ENCODE measurements around the gene MEG3.

MEG3 gene

GRCh38 chr14:100825713-100826331 lies at the start of gene MEG3:
MEG3 (plus strand) TSS chr14:100826118.
- no peak for DNase-seq (ENCODE audit: low spot score)

GRCh38 chr14:100776681-100777365 lies 49.1 kb upstream of the MEG3 start:
- DNase-seq (ENCODE audit: low spot score) = no peak

- no peak for DNase-seq (ENCODE audit: low spot score)
Observed at GRCh38 chr14:100777366-100777817, 48.5 kb upstream of the MEG3 start.

- DNase-seq (ENCODE audit: low spot score) = no peak
Observed at GRCh38 chr14:100777818-100778525, 47.9 kb upstream of the MEG3 start.

- DNase-seq (ENCODE audit: low spot score) = no peak
Observed at GRCh38 chr14:100778526-100778882, 47.4 kb upstream of the MEG3 start.

- no peak for DNase-seq (ENCODE audit: low spot score)
Observed at GRCh38 chr14:100778951-100779690, 46.8 kb upstream of the MEG3 start.

GRCh38 chr14:100779691-100780080 lies 46.2 kb upstream of the MEG3 start:
- DNase-seq (ENCODE audit: low spot score) = no peak

- DNase-seq (ENCODE audit: low spot score) = no peak
Observed at GRCh38 chr14:100780246-100780645, 45.7 kb upstream of the MEG3 start.

- DNase-seq (ENCODE audit: low spot score) = no peak
Observed at GRCh38 chr14:100780646-100781355, 45.1 kb upstream of the MEG3 start.

- DNase-seq (ENCODE audit: low spot score) = no peak
Observed at GRCh38 chr14:100781952-100782351, 44.0 kb upstream of the MEG3 start.

GRCh38 chr14:100782516-100783320 lies 43.2 kb upstream of the MEG3 start:
- no peak for DNase-seq (ENCODE audit: low spot score)

- no peak for DNase-seq (ENCODE audit: low spot score)
Observed at GRCh38 chr14:100783630-100784370, 42.1 kb upstream of the MEG3 start.

GRCh38 chr14:100784523-100785337 lies 41.2 kb upstream of the MEG3 start:
- DNase-seq (ENCODE audit: low spot score) = no peak

GRCh38 chr14:100785338-100785615 lies 40.6 kb upstream of the MEG3 start:
- DNase-seq (ENCODE audit: low spot score) = no peak

- DNase-seq (ENCODE audit: low spot score) = no peak
Observed at GRCh38 chr14:100785626-100786025, 40.3 kb upstream of the MEG3 start.

- no peak for DNase-seq (ENCODE audit: low spot score)
Observed at GRCh38 chr14:100786131-100786530, 39.8 kb upstream of the MEG3 start.

- no peak for DNase-seq (ENCODE audit: low spot score)
Observed at GRCh38 chr14:100786576-100787219, 39.2 kb upstream of the MEG3 start.

- no peak for DNase-seq (ENCODE audit: low spot score)
Observed at GRCh38 chr14:100787659-100788058, 38.3 kb upstream of the MEG3 start.

- DNase-seq (ENCODE audit: low spot score) = no peak
Observed at GRCh38 chr14:100788517-100788916, 37.4 kb upstream of the MEG3 start.
